ENCODE data around the gene IGSF21. TPM values are rescaled to one million over a fixed set of nuclear protein-coding genes. Genes with fewer than 3 reads are reported as not detected.

IGSF21 gene
- total RNA-seq, 2 donors from 2014 or later = 0.37 to 0.40 TPM

DNA sequence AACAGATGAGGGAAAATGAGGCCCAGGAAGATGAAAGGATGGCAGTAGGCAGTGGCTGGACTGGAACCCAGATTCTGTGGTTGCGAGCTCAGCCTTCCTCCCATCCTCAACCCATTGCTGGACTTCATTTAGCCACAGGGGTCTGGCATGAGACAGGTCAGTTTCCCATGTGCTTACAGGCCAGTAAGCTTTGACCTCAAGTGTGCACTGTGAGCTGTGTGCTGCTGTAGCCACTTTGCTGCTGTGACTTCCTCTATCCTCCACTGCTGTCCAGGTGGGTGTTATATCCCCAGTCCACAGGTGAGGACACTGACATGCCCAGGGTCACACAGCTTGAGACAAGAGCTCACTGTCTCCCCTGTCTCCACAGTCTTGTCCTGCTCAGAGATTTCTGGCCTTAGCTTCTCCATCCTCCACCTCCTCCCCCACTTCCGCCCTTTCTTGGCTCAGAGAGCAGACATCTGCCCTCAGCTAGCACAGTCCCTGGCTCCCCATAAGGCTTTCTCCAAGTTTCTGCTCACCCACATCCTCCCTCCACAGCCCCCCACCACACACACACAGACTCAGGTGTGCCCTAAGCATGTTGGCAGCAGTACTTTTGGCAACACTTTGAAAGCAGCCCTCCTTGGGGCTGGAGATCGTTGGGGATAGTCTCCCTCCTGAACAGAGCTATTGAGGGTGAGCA is 7.3 kb downstream of the IGSF21 start:
- peaks cover 9% of the 10 kb centered on the region for H3K4me1 ChIP-seq
- H3K4me3 ChIP-seq = no peak overlapping the region
- no peaks in the 10 kb centered on the region for H3K9me3 ChIP-seq
- TF ChIP-seq, protein P1, sequence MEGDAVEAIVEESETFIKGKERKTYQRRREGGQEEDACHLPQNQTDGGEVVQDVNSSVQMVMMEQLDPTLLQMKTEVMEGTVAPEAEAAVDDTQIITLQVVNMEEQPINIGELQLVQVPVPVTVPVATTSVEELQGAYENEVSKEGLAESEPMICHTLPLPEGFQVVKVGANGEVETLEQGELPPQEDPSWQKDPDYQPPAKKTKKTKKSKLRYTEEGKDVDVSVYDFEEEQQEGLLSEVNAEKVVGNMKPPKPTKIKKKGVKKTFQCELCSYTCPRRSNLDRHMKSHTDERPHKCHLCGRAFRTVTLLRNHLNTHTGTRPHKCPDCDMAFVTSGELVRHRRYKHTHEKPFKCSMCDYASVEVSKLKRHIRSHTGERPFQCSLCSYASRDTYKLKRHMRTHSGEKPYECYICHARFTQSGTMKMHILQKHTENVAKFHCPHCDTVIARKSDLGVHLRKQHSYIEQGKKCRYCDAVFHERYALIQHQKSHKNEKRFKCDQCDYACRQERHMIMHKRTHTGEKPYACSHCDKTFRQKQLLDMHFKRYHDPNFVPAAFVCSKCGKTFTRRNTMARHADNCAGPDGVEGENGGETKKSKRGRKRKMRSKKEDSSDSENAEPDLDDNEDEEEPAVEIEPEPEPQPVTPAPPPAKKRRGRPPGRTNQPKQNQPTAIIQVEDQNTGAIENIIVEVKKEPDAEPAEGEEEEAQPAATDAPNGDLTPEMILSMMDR (IDR thresholded peaks at IDR 0.05) = no peak
- DNase-seq = no peak
- peaks cover 22% of the 10 kb centered on the region for H3K27me3 ChIP-seq
- H3K36me3 ChIP-seq = no peaks in the 10 kb centered on the region
- H3K27ac ChIP-seq = no peak overlapping the region
- intact Hi-C loops (cut with DNase I) = no loop called here
- H3K9ac ChIP-seq (ENCODE audit: low read depth in 2 of 2, low read length in 2 of 2) = no peak overlapping the region

DNA sequence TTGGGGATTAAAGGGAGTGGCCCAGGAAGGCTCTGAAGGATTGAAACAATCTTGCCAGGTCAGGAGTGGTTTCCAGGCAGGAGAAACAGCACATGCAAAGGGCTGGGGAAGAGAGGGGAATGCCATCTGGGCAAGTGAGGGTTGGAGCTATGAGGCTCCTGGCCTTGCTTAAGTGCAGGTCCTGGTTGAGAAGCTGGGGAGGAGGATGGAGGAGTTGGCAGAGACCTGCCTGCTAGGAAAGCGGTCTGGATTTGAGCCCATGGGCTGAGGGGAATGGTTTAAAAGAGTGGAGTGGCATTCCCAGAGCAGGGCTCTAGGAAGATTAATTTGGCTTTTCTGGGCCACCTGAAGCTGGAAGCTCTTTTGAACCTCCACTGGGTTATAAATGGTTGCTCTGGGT is 9.2 kb downstream of the IGSF21 start:
- H3K36me3 ChIP-seq = no peaks in the 10 kb centered on the region
- intact Hi-C loops (cut with DNase I) = no loop called here
- H3K9me3 ChIP-seq = no peaks in the 10 kb centered on the region
- H3K27me3 ChIP-seq = peaks cover 4% of the 10 kb centered on the region
- no peak overlapping the region for H3K27ac ChIP-seq
- H3K4me1 ChIP-seq = no peaks in the 10 kb centered on the region
- no peak overlapping the region for H3K4me3 ChIP-seq
- H3K9ac ChIP-seq (ENCODE audit: low read depth in 2 of 2, low read length in 2 of 2) = no peak overlapping the region
- TF ChIP-seq, protein P1 (IDR thresholded peaks at IDR 0.05) = no peak
- DNase-seq = no peak

DNA sequence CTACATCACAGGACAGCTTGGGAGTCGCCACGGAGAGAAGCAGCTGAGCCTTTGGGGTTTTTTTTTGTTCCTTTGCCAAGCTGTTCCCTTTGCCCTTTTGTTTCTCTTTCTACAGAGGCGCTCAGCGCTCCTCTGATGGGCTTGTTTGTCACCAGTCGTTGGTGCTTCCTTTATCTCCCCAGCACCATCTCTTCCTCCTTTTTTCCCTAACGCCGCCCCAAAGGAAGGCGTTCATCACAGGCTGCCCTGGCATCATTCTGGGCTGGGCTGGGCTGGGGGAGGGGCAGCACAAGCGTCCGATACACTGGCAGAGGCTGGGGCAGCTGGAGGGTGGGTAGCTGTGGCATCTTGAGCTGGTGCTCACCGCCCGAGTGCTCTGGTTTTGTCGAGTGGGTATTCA is 10.5 kb downstream of the IGSF21 start:
- no peaks in the 10 kb centered on the region for H3K36me3 ChIP-seq
- no peaks in the 10 kb centered on the region for H3K9me3 ChIP-seq
- intact Hi-C loops (cut with DNase I) = no loop called here
- no peak overlapping the region for H3K9ac ChIP-seq (ENCODE audit: low read depth in 2 of 2, low read length in 2 of 2)
- no peak for DNase-seq
- H3K27me3 ChIP-seq = no peaks in the 10 kb centered on the region
- H3K4me1 ChIP-seq = no peaks in the 10 kb centered on the region
- no peak overlapping the region for H3K4me3 ChIP-seq
- no peak overlapping the region for H3K27ac ChIP-seq
- TF ChIP-seq, protein P1 (IDR thresholded peaks at IDR 0.05) = no peak

DNA sequence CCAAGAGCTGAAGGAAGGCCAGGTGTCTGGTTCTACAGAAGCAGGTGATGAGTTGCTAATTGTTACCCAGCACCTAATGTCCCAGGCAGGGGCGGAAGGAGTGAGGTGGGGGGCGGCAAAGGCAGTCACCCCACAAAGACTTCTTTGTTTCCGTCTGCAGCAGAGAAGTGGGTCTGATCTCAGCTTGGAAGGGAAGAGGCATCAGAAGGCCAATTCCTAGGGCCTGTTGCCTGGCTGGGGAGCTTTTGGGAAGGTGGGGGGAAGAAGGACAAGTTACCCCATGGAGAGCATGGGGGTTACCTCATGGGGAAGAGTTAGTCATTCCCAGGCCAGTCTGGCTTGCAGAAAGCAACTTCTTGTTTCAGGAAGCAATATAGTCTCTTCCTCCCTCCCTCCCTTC is 10.9 kb downstream of the IGSF21 start:
- Histone ChIP-seq H3K4me1 (no peaks in the 10 kb centered on the region), H3K27me3 (no peaks in the 10 kb centered on the region), H3K27ac (no peak overlapping the region), H3K9me3 (no peaks in the 10 kb centered on the region), H3K4me3 (no peak overlapping the region), H3K36me3 (no peaks in the 10 kb centered on the region), H3K9ac (ENCODE audit: low read depth in 2 of 2, low read length in 2 of 2) (no peak overlapping the region)
- no peak for DNase-seq
- intact Hi-C loops (cut with DNase I) = no loop called here
- TF ChIP-seq, protein P1 (IDR thresholded peaks at IDR 0.05) = no peak

DNA sequence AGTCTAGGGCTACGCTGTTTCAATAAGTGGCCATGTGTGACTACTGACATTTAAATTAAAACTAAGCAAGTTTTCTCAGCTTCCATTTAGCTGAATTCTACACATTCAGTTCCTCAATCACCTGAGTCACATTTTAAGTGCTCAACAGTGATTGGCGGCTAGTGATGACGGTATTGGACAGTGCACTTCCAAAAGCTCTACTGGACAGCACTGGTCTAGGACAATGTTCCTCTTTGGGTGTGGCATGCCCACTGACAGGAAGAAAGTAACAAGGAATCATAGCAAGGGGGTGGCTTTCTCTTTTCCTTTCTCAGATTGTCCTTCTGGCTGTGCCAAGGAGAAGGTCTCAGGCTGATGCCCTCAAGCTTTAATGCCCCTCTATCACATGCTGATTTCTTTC is 11.7 kb downstream of the IGSF21 start:
- no peaks in the 10 kb centered on the region for H3K36me3 ChIP-seq
- intact Hi-C loops (cut with DNase I) = no loop called here
- no peak overlapping the region for H3K27ac ChIP-seq
- H3K9me3 ChIP-seq = no peaks in the 10 kb centered on the region
- DNase-seq = no peak
- TF ChIP-seq, protein P1 (IDR thresholded peaks at IDR 0.05) = no peak
- no peaks in the 10 kb centered on the region for H3K4me1 ChIP-seq
- H3K4me3 ChIP-seq = no peak overlapping the region
- H3K9ac ChIP-seq (ENCODE audit: low read depth in 2 of 2, low read length in 2 of 2) = no peak overlapping the region
- no peaks in the 10 kb centered on the region for H3K27me3 ChIP-seq
